K562 (cell line): ENCODE results near the gene HNRNPLL. TPM values are rescaled to one million over a fixed set of nuclear protein-coding genes. Genes with fewer than 3 reads are reported as not detected.
A peak's percentile ranks its signal among the peaks of the same experiment; 100 is the strongest.

Experiments
- DNMT1 ChIP-seq: fragments of 450-650 bp; IDR thresholded peaks from 2 replicates; pipeline ENCODE4 v1.6.1; 2016; ENCODE audit warnings: antibody characterized with exemption, mild to moderate bottlenecking
- E2F3 ChIP-seq: fragments of 250-450 bp; sonication (Bioruptor Pico); IDR thresholded peaks from 2 replicates; pipeline ENCODE4 v1.4.0; 2020; ENCODE audit warnings: mild to moderate bottlenecking
- FOXM1 ChIP-seq, 2 experiments: fragments of 450-650 bp in 1 of 2; sonication (generic) in 1 of 2; formaldehyde crosslinking in 1 of 2; IDR thresholded peaks; 2 replicates each; pipeline versions ENCODE4 v1.6.1 to v1.9.0; 2017 to 2022; ENCODE audit warnings: low read depth in 2 of 2, mild to moderate bottlenecking in 2 of 2, missing genetic modification reagents in 1 of 2, moderate library complexity in 1 of 2
- HLTF ChIP-seq: fragments of 450-650 bp; IDR thresholded peaks from 2 replicates; pipeline ENCODE4 v1.6.1; 2016
- LEF1 ChIP-seq: fragments of 450-650 bp; IDR thresholded peaks from 2 replicates; pipeline ENCODE4 v1.6.1; 2016; ENCODE audit warnings: mild to moderate bottlenecking
- NFIC ChIP-seq: fragments of 450-650 bp; IDR thresholded peaks from 2 replicates; pipeline ENCODE4 v1.6.1; 2017; ENCODE audit warnings: mild to moderate bottlenecking, inconsistent platforms
- PCBP2 ChIP-seq: fragments of 200-400 bp; formaldehyde crosslinking; IDR thresholded peaks from 2 replicates; pipeline ENCODE4 v1.6.1; 2018; ENCODE audit warnings: low read length, low read depth, mild to moderate bottlenecking, moderate library complexity; ENCODE audit not compliant: poor library complexity, severe bottlenecking
- POLR3G ChIP-seq: IDR thresholded peaks from 2 replicates; pipeline ENCODE4 v1.6.1; 2011; ENCODE audit not compliant: insufficient read length, insufficient replicate concordance; ENCODE audit errors: extremely low read depth
- TEAD4 ChIP-seq, 2 experiments: sonication (generic) in 1 of 2; formaldehyde crosslinking in 1 of 2; IDR thresholded peaks; 2 replicates each; pipeline versions ENCODE4 v1.6.1 to v1.8.0; 2012 to 2022; ENCODE audit warnings: borderline replicate concordance in 1 of 2, inconsistent platforms in 1 of 2, low read length in 1 of 2, mild to moderate bottlenecking in 1 of 2, missing genetic modification reagents in 1 of 2
- TRIM24 ChIP-seq, 2 experiments: fragments of 450-650 bp; IDR thresholded peaks; 2 replicates each; pipeline ENCODE4 v1.6.1; 2016
- ZBTB17 ChIP-seq: fragments of 450-650 bp; formaldehyde crosslinking; IDR thresholded peaks from 2 replicates; pipeline ENCODE4 v1.4.0; 2020; ENCODE audit warnings: mild to moderate bottlenecking
- ZNF134 ChIP-seq: fragments of 250-450 bp; sonication (Bioruptor Pico); conservative IDR thresholded peaks from 2 replicates; pipeline ENCODE4 v1.4.0; 2020
- ZNF140 ChIP-seq: fragments of 250-450 bp; sonication (Bioruptor Pico); IDR thresholded peaks from 2 replicates; pipeline ENCODE4 v1.8.0; 2021; ENCODE audit warnings: moderate library complexity, mild to moderate bottlenecking, inconsistent platforms
- ZNF408 ChIP-seq: fragments of 250-450 bp; sonication (Bioruptor Pico); IDR thresholded peaks from 2 replicates; pipeline ENCODE4 v1.4.0; 2020; ENCODE audit warnings: low read depth, mild to moderate bottlenecking, moderate library complexity
- ZNF695 ChIP-seq: fragments of 450-650 bp; formaldehyde crosslinking; IDR thresholded peaks from 2 replicates; pipeline ENCODE4 v1.4.0; 2020; ENCODE audit warnings: mild to moderate bottlenecking, moderate library complexity
- ZNF830 ChIP-seq: fragments of 250-450 bp; sonication (Bioruptor Pico); IDR thresholded peaks from 2 replicates; pipeline ENCODE4 v1.5.0; 2021; ENCODE audit warnings: mild to moderate bottlenecking
- polyA plus RNA-seq, 8 experiments: library from polyadenylated mRNA; depleted of rRNA in 4 of 8; stranded (reverse) in 5 of 8; unstranded in 3 of 8; fragments of >200 nt; fragmentation: Nextera tagmentation in 2 of 8; fragmentation: Illumina TruSeq in 1 of 8; extraction: Ambion mirVana in 2 of 8; extraction: Trizol in 1 of 8; gene quantifications; 2 replicates each; pipeline versions ENCODE4 v1.2.1 to v1.2.3, GENCODE V29; 2011 to 2014; ENCODE audit warnings: inconsistent platforms in 1 of 8, missing spikeins in 1 of 8
- total RNA-seq, 7 experiments: library from RNA; depleted of rRNA in 6 of 7; stranded (reverse); fragments of >200 nt in 6 of 7; fragmentation: Illumina TruSeq in 2 of 7; extraction: Trizol in 2 of 7; gene quantifications; 2 replicates each; pipeline versions ENCODE4 v1.2.1 to v1.2.3, GENCODE V29; 2011 to 2021; ENCODE audit warnings: low replicate concordance in 1 of 7
- TF ChIP-seq, protein P1 (sequence below): fragments of 450-650 bp; IDR thresholded peaks from 2 replicates; pipeline ENCODE4 v1.6.1; 2017; ENCODE audit warnings: antibody characterized with exemption, mild to moderate bottlenecking
- TF ChIP-seq, protein P2 (sequence below): sonication (generic); formaldehyde crosslinking; IDR thresholded peaks from 2 replicates; pipeline ENCODE4 v1.8.1; 2023; ENCODE audit warnings: mild to moderate bottlenecking, missing genetic modification reagents
- TF ChIP-seq, protein P3 (sequence below): fragments of 150-350 bp; conservative IDR thresholded peaks from 2 replicates; pipeline ENCODE4 v1.6.1; 2014; ENCODE audit warnings: low read length
- TF ChIP-seq, protein P4 (sequence below), 2 experiments: fragments of 250-450 bp in 1 of 2; fragments of 450-650 bp in 1 of 2; sonication (Bioruptor Pico) in 1 of 2; IDR thresholded peaks; 2 replicates each; pipeline versions ENCODE4 v1.6.1 to v1.8.0; 2016 to 2021; ENCODE audit warnings: mild to moderate bottlenecking in 2 of 2, moderate library complexity in 2 of 2, missing compliant biosample characterization in 1 of 2, missing genetic modification characterization in 1 of 2

Gene HNRNPLL
- total and polyA plus RNA-seq, 9 of the 15 experiments (the other 6 are each of a cell fraction or from before 2014, with no cell fraction given), result 19.8 to 135 (median 57.8) TPM

DNA sequence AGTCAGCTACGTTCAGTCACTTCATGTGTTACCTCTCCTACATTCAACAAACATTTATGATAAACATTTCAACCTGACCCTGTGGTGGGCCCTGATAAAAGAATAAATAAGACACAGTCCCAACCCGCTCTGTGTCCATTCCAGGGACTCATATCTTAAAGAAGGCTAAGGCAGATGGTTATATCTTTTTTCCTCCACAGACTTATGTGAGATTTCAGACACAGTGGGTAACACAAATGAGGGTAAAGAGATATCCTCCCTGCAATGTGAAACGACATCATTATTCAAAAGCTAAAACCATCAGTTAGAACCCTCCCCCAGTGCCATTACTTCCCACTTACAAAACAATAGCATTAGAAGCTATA, 11.1 kb upstream of the HNRNPLL start (continued):
- TF ChIP-seq, protein P1, sequence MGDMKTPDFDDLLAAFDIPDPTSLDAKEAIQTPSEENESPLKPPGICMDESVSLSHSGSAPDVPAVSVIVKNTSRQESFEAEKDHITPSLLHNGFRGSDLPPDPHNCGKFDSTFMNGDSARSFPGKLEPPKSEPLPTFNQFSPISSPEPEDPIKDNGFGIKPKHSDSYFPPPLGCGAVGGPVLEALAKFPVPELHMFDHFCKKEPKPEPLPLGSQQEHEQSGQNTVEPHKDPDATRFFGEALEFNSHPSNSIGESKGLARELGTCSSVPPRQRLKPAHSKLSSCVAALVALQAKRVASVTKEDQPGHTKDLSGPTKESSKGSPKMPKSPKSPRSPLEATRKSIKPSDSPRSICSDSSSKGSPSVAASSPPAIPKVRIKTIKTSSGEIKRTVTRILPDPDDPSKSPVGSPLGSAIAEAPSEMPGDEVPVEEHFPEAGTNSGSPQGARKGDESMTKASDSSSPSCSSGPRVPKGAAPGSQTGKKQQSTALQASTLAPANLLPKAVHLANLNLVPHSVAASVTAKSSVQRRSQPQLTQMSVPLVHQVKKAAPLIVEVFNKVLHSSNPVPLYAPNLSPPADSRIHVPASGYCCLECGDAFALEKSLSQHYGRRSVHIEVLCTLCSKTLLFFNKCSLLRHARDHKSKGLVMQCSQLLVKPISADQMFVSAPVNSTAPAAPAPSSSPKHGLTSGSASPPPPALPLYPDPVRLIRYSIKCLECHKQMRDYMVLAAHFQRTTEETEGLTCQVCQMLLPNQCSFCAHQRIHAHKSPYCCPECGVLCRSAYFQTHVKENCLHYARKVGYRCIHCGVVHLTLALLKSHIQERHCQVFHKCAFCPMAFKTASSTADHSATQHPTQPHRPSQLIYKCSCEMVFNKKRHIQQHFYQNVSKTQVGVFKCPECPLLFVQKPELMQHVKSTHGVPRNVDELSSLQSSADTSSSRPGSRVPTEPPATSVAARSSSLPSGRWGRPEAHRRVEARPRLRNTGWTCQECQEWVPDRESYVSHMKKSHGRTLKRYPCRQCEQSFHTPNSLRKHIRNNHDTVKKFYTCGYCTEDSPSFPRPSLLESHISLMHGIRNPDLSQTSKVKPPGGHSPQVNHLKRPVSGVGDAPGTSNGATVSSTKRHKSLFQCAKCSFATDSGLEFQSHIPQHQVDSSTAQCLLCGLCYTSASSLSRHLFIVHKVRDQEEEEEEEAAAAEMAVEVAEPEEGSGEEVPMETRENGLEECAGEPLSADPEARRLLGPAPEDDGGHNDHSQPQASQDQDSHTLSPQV, result peak; percentile 48; the same call in 1 of the 2 replicates
- no peak for TF ChIP-seq ZNF140 (CRISPR knock-in tag)
- peak; percentile 72 to 82; a peak in 3 of 4 replicates for TF ChIP-seq TRIM24 (IDR thresholded peaks at IDR 0.05)
- no peak for TF ChIP-seq ZNF695 (CRISPR knock-in tag)
- TF ChIP-seq LEF1, result peak; percentile 63; the same call in 1 of the 2 replicates
- no peak for TF ChIP-seq POLR3G
- TF ChIP-seq E2F3 (CRISPR knock-in tag), result no peak
- TF ChIP-seq NFIC, result peak; percentile 72
- TF ChIP-seq FOXM1 (IDR thresholded peaks at IDR 0.05; ENCODE audit: low read depth), result peak; percentile 69; the same call in 1 of the 2 replicates
- TF ChIP-seq FOXM1 (CRISPR knock-in tag; IDR thresholded peaks at IDR 0.05; ENCODE audit: low read depth), result no peak
- TF ChIP-seq ZNF408 (CRISPR knock-in tag), result no peak
- no peak for TF ChIP-seq ZNF134 (CRISPR knock-in tag)
- TF ChIP-seq, protein P2, sequence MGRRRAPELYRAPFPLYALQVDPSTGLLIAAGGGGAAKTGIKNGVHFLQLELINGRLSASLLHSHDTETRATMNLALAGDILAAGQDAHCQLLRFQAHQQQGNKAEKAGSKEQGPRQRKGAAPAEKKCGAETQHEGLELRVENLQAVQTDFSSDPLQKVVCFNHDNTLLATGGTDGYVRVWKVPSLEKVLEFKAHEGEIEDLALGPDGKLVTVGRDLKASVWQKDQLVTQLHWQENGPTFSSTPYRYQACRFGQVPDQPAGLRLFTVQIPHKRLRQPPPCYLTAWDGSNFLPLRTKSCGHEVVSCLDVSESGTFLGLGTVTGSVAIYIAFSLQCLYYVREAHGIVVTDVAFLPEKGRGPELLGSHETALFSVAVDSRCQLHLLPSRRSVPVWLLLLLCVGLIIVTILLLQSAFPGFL (CRISPR knock-in tag), result no peak
- TF ChIP-seq HLTF, result no peak
- no peak for TF ChIP-seq ZBTB17 (CRISPR knock-in tag)
- TF ChIP-seq TEAD4 (IDR thresholded peaks at IDR 0.05; ENCODE audit: low read length), result peak; percentile 92
- no peak for TF ChIP-seq TEAD4 (CRISPR knock-in tag; IDR thresholded peaks at IDR 0.05; ENCODE audit: borderline replicate concordance)
- TF ChIP-seq ZNF830 (CRISPR knock-in tag), result no peak
- TF ChIP-seq, protein P3, sequence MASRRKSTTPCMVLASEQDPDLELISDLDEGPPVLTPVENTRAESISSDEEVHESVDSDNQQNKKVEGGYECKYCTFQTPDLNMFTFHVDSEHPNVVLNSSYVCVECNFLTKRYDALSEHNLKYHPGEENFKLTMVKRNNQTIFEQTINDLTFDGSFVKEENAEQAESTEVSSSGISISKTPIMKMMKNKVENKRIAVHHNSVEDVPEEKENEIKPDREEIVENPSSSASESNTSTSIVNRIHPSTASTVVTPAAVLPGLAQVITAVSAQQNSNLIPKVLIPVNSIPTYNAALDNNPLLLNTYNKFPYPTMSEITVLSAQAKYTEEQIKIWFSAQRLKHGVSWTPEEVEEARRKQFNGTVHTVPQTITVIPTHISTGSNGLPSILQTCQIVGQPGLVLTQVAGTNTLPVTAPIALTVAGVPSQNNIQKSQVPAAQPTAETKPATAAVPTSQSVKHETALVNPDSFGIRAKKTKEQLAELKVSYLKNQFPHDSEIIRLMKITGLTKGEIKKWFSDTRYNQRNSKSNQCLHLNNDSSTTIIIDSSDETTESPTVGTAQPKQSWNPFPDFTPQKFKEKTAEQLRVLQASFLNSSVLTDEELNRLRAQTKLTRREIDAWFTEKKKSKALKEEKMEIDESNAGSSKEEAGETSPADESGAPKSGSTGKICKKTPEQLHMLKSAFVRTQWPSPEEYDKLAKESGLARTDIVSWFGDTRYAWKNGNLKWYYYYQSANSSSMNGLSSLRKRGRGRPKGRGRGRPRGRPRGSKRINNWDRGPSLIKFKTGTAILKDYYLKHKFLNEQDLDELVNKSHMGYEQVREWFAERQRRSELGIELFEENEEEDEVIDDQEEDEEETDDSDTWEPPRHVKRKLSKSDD, result no peak
- TF ChIP-seq, protein P4, sequence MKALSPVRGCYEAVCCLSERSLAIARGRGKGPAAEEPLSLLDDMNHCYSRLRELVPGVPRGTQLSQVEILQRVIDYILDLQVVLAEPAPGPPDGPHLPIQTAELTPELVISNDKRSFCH (CRISPR knock-in tag; IDR thresholded peaks at IDR 0.05), result no peak
- TF ChIP-seq, protein P4 (tag; IDR thresholded peaks at IDR 0.05), result no peak
- no peak for TF ChIP-seq DNMT1
- no peak for TF ChIP-seq PCBP2
